HL-60/S4 (cell line): ENCODE data around the gene TBXAS1.
"Not testable (repeated sequence)": the region's sequence is repeated elsewhere in the genome, so short reads cannot be mapped to it uniquely, and the experiment has no call there.

ENCODE experiments used
- in situ Hi-C: fragments of 300-500 bp; cut with MboI; formaldehyde crosslinking; loops from 2 replicates; pipeline ENCODE4 v1.14.3; 2022; ENCODE audit warnings: low sequenced_read_pairs

The TBXAS1 gene

GRCh38 chr7:139886899-139887298 is 57.8 kb downstream of the TBXAS1 start:
- in situ Hi-C loops, result no loop called here

- in situ Hi-C loops, result no loop called here
These were observed 59.0 kb downstream of the TBXAS1 start for GRCh38 chr7:139887992-139888481.

GRCh38 chr7:139889186-139889871 is 60.3 kb downstream of the TBXAS1 start:
- in situ Hi-C loops, result no loop called here

GRCh38 chr7:139893461-139893860 is 64.4 kb downstream of the TBXAS1 start:
- in situ Hi-C loops, result no loop called here

GRCh38 chr7:139893999-139894398 is 64.9 kb downstream of the TBXAS1 start:
- in situ Hi-C loops, result no loop called here

- in situ Hi-C loops, result no loop called here
These were observed 66.2 kb downstream of the TBXAS1 start for GRCh38 chr7:139895141-139895829.

GRCh38 chr7:139896288-139896687 is 67.2 kb downstream of the TBXAS1 start:
- in situ Hi-C loops, result no loop called here

GRCh38 chr7:139896831-139897230 is 67.8 kb downstream of the TBXAS1 start:
- in situ Hi-C loops, result no loop called here

GRCh38 chr7:139897422-139898090 is 68.5 kb downstream of the TBXAS1 start:
- in situ Hi-C loops, result no loop called here

- in situ Hi-C loops, result no loop called here
These were observed 69.4 kb downstream of the TBXAS1 start for GRCh38 chr7:139898483-139898882.

GRCh38 chr7:139899328-139899955 is 70.4 kb downstream of the TBXAS1 start:
- in situ Hi-C loops, result no loop called here

- in situ Hi-C loops, result no loop called here
These were observed 71.3 kb downstream of the TBXAS1 start for GRCh38 chr7:139900326-139900725.

- in situ Hi-C loops, result no loop called here
These were observed 72.2 kb downstream of the TBXAS1 start for GRCh38 chr7:139901056-139901795.

- in situ Hi-C loops, result no loop called here
These were observed 72.8 kb downstream of the TBXAS1 start for GRCh38 chr7:139901901-139902300.

GRCh38 chr7:139902436-139903102 is 73.5 kb downstream of the TBXAS1 start:
- in situ Hi-C loops, result no loop called here

GRCh38 chr7:139903103-139903477 is 74.0 kb downstream of the TBXAS1 start:
- in situ Hi-C loops, result not testable (repeated sequence)

GRCh38 chr7:139906879-139907278 is 77.8 kb downstream of the TBXAS1 start:
- in situ Hi-C loops, result no loop called here

GRCh38 chr7:139908792-139909191 is 79.7 kb downstream of the TBXAS1 start:
- in situ Hi-C loops, result no loop called here

- in situ Hi-C loops, result no loop called here
These were observed 80.5 kb downstream of the TBXAS1 start for GRCh38 chr7:139909379-139910050.
